GM19025 (cell line): Measurements from ENCODE around the gene FEV.

ENCODE experiments used
- ATAC-seq: cut with Tn5 transposase; IDR thresholded peaks from one replicate; pipeline ENCODE4 v1.9.1; 2021; ENCODE audit warnings: mild to moderate bottlenecking, low read depth, moderate library complexity; ENCODE audit not compliant: unreplicated experiment

Gene FEV

DNA sequence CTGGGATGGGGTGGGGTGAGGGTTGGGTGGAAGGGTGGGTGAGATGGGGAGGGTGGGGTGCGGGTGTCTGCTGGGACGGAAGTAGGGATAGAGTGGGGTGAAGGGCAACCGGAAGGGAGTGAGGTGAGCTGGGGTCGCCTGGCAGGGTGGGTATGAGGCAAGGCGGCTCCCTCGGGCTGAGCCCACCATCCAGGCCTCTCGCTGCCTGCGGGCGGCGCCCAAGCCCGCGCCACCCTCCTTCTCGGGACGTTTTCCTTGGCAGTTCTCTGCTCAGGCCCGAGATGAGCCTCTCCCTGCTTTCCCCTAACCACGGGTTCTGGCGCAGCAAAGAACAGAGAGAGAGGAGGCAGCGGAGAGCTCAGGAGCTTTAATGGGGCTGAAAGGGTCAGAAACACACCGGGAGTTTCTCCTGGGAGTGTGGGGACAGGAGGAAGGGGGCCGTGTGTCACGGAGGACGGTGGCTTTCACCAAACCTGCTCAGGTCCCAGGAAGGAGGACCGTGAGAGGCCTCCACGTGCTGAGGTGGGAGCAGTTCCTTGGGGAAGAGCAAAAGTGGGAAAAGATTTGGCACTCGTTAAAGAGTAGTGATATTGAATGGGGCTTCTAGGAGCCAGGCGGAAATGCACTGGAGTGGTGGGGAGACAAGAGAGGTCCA, 4.1 kb downstream of the FEV start:
- no peak for ATAC-seq

- peak; percentile 98 for ATAC-seq
These were observed 4.9 kb downstream of the FEV start for GRCh38 chr2:218979846-218980734.

GRCh38 chr2:218975060-218975777, 9.8 kb downstream of the FEV start:
- ATAC-seq: no peak

DNA sequence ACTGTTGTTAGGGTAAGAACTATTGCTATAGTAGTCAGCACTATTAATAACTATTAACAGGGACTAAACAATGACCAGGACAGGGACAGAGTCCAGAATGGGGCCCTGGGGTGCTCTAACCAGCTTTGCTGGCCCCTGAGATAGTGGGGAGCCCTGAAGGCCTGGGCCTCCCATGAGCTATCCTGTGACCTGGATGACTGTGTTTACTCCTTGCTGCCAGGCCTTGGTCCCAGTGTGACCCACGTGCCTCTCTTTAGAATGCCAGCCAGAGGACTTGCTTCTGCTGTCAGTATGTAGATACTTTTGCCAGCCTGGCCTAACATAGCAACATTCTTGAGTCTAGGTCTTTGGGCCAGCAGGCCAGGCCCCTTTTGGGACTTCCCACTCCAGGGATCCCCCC, 14.1 kb downstream of the FEV start:
- no peak for ATAC-seq

DNA sequence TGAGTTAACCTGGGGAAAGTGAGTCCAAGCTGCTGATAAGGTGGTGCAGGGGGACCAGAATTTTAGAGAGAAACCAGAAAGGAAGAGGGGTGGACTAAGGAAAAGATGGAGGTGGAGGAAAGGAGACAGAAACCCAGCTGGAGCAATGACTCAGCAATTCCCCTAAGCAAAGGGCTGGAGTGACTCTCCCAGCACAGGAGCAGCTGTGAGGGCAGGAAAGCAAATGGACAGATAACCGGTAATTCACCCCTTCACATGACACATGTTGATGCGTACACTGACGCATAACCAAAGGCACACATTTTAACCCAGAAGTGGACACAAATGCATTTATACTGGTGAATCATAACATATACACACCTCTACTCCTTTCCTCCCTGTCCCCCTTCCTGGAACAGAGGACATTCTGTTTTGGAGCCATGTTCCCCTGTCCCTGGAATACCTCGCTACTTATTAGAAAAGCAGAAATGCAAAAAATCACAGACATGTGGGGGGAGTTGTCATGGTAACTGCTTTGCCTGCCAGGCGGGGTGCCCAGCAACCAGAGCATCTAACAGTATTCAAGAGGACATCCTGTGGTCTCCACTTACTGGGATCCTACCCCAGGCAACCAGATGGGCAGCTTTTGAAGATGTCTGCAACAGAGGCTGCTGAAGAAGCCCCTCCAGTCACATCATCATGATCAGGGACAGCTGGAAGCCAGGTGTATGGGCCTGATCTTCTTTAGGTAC, 20.8 kb downstream of the FEV start:
- ATAC-seq: no peak

DNA sequence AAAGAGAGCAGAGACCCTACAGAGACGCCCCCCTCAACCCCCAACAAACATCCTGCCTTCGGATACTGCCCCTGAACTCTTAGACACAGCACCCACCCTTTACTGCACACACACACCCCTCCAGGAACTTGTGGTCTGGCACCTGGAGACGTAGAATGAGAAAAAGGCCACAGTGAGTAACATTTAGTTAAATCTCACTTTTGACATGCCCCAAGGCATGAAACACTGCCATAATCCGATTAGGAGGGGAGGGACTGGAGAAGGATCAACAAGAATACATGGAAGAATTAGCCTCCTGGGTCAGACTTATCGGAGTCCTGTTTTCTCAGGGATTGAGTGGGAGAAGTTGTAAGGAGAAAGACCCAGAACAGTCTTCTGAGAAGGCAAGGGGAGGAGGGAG, 21.4 kb downstream of the FEV start:
- no peak for ATAC-seq

DNA sequence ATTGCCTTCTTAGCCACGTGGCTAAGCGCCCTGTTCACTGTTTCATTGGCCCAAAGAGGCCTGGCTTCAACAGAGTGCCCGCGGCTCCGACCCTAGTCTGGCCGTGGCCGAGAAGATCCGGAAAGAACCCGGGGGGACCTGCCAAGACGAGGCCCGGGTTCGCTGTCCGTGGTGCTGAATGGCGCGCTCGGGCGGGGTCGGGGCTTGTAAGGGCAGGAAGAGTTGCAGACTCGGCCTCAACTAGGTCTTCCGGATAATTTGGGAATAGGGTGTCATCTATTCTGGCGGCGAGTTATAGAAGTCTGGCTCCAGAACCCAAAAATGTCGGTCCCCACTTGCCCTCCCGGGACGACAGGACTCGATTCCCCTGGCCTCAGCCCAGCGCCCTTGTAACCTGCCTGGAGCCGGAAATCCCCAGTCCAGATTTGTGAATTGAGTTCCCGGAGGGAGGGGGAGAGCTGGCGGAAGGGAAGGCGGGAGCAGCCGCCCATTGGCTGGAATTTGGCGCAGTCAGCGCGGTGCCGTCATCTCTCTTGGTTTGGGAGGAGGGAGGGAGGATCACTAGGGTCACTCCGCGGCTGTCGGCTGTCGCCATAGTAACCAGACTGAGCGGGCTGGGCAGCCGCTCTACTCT, 22.0 kb downstream of the FEV start:
- ATAC-seq: no peak

- ATAC-seq: no peak
These were observed 23.1 kb downstream of the FEV start for GRCh38 chr2:218961651-218962570.

DNA sequence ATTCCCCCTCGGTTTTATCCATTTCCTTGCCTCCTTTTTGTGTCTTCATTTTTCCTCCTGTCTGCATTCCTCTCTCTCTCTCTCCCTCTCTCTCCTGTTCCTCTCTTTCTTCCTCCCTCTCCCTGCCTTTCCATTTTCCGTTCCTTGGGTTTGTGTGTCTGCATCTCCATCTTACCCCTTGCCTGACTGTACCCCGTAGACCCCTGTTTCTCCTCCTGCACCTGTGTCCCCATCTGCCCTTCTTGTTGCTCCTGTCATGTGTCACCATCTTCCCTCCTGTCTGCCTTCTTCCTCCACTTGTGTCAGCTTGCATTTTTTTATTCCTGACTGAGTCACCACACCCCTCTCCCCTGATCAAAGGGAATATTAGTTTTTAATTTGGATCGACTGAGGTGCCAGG, 23.8 kb downstream of the FEV start:
- no peak for ATAC-seq

GRCh38 chr2:218960309-218961165, 24.4 kb downstream of the FEV start:
- ATAC-seq: no peak

DNA sequence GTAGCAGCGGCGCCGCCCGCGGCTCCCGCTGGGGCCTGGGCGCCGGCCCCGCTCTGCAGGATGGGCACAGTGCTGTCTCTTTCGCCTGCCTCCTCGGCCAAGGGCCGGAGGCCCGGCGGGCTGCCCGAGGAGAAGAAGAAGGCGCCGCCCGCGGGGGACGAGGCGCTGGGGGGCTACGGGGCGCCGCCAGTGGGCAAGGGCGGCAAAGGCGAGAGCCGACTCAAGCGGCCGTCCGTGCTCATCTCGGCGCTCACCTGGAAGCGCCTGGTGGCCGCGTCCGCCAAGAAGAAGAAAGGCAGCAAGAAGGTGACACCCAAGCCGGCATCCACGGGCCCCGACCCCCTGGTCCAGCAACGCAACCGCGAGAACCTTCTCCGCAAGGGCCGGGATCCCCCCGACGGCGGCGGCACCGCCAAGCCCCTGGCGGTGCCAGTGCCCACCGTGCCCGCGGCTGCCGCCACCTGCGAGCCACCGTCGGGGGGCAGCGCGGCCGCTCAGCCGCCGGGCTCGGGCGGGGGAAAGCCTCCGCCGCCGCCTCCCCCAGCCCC, 25.1 kb downstream of the FEV start:
- peak; percentile 9 for ATAC-seq

GRCh38 chr2:218959141-218959731, 25.7 kb downstream of the FEV start, which contains the start of gene CDK5R2:
CDK5R2 (plus strand) TSS chr2:218959666; CDS start chr2:218959821, 155 bp downstream.
- ATAC-seq: peak; percentile 97

DNA sequence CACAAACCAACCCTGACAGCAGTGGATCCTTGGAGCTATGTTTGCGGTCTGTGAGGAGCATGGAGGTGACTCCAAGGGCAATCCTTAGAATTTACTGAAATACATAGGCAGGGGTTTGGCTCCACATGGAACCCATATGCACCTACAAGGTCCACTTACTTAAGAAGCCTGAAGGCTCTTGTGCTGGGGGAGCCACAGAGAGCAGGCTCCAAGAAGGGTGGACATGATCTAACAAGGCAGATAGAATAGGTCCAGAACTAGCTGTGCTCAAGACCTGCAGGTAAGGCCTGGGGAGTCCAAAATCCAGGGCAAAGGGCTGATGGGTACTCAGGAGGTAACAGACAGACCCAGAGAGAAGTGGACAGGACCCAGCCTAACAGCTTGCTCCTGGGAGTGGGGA, 26.7 kb downstream of the FEV start:
- ATAC-seq: no peak

DNA sequence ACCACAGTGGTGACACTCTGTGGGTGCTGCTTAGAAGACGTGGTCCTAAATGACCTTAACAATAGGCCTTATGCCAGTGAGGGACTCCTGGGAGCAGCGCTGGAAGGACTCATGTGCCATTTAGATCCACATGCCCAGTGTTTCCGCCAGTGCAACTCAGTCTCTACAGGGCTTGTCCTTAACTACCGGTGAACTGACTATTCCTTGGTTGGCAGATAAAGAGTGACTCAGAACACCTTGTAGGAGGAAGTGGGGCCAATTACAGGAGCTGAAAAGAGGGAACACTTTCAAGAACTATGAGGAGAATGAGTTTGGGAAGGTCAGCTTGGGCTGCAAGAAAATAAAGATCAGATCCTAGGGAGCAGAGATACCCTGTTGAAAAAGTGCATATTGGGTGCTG, 27.3 kb downstream of the FEV start:
- ATAC-seq: no peak

GRCh38 chr2:218956039-218956438, 28.9 kb downstream of the FEV start:
- no peak for ATAC-seq

- ATAC-seq: no peak
These were observed 30.3 kb downstream of the FEV start for GRCh38 chr2:218954541-218955300.
